Liver (tissue), 3 donors: ENCODE results near the gene ERC1.

Source experiments
- EGR1 ChIP-seq, 2 donors: IDR thresholded peaks; 2 replicates each; pipeline ENCODE4 v1.6.1; 2016 to 2018; ENCODE audit warnings: antibody characterized with exemption in 2 of 2, low read depth in 2 of 2
- FOXA1 ChIP-seq: IDR thresholded peaks from 2 replicates; pipeline ENCODE4 v1.6.1; 2016; ENCODE audit warnings: antibody characterized with exemption
- RAD21 ChIP-seq, 2 donors: IDR thresholded peaks; 2 replicates each; pipeline ENCODE4 v1.6.1; 2016; ENCODE audit warnings: antibody characterized with exemption in 2 of 2, mild to moderate bottlenecking in 2 of 2
- TAF1 ChIP-seq: conservative IDR thresholded peaks from 2 replicates; pipeline ENCODE4 v1.6.1; 2016; ENCODE audit warnings: antibody characterized with exemption, mild to moderate bottlenecking
- TF ChIP-seq, protein P1 (sequence below): fragments of 150-350 bp; IDR thresholded peaks from 2 replicates; pipeline ENCODE4 v1.5.1; 2017; ENCODE audit warnings: improper control_type of control experiment, low read depth, low read length; ENCODE audit not compliant: missing input control
- donor health status: healthy.
- donor health status: healthy.

DNA sequence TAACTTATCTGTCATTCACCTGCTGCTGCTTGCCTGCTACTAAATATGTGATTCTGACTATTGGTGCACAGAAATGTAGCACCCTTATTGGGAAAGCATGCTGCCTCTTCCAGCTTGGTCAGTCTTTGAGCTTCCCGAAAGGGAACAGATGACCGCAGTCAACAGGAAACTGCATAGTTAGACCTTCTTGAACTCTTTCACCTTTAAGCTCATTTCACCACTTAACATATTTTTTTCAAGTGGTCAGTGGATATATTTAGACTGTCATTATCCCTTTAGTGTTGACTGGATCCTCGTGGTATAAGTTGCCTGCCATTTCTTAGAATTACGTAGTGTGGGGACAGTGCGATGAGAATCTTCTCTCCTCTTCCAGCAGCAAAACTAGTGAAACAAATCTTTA lies 378.4 kb downstream of the ERC1 start:
- no peak for TF ChIP-seq FOXA1
- TF ChIP-seq RAD21 (IDR thresholded peaks at IDR 0.05) = no peak
- no peak for TF ChIP-seq EGR1 (IDR thresholded peaks at IDR 0.05; ENCODE audit: low read depth in 2 of 2)
- TF ChIP-seq, protein P1, sequence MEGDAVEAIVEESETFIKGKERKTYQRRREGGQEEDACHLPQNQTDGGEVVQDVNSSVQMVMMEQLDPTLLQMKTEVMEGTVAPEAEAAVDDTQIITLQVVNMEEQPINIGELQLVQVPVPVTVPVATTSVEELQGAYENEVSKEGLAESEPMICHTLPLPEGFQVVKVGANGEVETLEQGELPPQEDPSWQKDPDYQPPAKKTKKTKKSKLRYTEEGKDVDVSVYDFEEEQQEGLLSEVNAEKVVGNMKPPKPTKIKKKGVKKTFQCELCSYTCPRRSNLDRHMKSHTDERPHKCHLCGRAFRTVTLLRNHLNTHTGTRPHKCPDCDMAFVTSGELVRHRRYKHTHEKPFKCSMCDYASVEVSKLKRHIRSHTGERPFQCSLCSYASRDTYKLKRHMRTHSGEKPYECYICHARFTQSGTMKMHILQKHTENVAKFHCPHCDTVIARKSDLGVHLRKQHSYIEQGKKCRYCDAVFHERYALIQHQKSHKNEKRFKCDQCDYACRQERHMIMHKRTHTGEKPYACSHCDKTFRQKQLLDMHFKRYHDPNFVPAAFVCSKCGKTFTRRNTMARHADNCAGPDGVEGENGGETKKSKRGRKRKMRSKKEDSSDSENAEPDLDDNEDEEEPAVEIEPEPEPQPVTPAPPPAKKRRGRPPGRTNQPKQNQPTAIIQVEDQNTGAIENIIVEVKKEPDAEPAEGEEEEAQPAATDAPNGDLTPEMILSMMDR = no peak
- no peak for TF ChIP-seq TAF1
